Kidney tubule cell (primary cell): ENCODE results near the gene DCD.
"Not testable (repeated sequence)": the region's sequence is repeated elsewhere in the genome, so short reads cannot be mapped to it uniquely, and the experiment has no call there.

Experiments used
- DNase-seq: peaks from one replicate; pipeline ENCODE4 v3.0.0-alpha.2; 2018; ENCODE audit warnings: low spot score

DCD gene, protein sequence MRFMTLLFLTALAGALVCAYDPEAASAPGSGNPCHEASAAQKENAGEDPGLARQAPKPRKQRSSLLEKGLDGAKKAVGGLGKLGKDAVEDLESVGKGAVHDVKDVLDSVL

DNA sequence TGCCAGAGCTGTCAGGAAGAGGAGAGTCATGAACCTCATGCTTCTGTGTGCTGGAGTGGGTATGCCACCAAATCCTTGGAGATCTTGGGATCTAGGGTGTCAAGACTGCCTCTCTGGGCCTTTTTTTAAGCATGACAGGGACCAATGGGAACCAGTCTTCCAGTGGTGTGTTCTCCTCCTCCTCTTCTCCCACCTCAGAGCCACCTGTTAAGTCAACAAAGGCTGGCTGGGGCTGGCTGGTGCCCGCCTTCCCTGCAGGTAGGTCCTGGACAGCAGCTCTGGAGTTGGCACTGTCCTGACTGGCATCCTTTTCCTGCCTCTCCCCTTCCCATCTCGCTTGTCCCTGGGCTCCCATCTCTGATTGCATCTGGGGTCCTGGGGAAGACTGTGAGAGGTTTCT is at the start of gene DCD:
DCD (minus strand) TSS at position 101 of the 400 bp plus-strand sequence; CDS start at position 39, 62 bp downstream.
- DNase-seq: no peak

DNA sequence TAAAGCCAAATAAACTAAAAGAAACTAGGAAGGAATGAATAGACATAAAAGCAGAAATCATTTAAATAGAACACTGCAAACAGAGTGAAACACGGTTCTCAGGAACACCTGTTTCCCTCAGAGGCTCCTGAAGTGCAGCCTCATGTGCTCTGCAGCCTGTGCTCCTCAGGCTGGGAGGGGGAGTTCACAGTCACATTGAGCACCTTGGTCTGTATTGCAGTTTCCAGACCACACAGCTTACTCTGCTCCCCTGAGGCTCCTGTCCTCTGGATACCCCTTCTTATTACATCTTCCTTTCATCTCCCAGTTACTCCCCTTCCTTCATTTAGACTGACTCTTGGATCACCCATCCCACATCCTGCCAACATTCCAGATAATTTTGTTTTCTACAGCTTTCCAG is 49.7 kb upstream of the DCD start:
- DNase-seq: no peak

DNA sequence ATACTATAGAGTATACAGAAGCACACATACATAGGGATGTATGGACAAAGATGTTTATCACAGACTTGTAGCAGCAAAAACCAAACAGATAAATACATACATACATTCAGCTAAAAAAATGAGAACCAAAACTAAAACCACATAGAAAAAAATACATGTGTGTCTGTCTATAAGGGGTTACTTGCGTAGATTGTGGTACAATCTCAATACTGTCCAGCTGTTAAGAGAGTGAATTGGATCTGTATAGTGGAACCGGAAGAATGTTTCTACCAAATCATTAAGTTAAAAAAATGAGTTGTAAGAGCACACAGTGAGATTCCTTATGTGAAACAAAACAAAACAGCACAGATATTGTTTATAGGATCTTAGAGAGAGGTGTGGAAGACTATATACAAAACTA is 44.2 kb upstream of the DCD start:
- DNase-seq: no peak

DNA sequence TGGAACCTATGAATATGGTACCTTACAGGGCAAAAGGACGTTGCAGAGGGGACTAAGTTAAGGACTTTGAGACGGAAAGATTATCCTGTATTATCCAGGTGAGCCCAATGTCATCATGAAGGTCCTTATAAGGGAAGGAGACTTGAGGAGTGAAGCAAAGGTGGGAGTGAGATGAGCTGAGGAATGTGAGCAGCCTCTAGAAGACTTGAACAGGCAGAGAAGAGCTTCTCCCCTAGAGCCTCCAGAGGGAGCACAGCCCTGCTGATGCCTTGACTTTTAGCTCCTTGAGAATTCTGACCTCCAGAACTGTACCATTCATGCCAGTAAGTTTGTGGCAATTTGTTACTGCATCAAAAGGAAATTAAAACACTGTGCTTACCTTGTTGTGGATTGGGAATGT is 41.8 kb upstream of the DCD start:
- peak; percentile 13 for DNase-seq

DNA sequence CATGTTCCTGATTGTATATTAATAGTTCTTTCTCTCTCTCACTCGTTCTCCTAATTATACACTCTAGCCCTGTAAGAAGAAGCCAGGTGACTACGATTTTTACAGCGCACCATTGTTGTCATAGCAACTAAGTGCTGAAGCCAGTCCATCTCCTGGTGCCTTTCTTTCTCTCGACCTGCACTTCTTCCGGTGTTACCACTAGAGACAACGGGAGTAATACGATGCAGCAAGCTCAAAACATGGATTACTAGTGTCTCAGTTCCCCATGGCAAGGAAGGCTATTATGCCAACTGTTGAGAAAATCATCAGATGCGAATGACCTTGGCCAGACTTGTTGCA is 40.8 kb upstream of the DCD start:
- DNase-seq: no peak

DNA sequence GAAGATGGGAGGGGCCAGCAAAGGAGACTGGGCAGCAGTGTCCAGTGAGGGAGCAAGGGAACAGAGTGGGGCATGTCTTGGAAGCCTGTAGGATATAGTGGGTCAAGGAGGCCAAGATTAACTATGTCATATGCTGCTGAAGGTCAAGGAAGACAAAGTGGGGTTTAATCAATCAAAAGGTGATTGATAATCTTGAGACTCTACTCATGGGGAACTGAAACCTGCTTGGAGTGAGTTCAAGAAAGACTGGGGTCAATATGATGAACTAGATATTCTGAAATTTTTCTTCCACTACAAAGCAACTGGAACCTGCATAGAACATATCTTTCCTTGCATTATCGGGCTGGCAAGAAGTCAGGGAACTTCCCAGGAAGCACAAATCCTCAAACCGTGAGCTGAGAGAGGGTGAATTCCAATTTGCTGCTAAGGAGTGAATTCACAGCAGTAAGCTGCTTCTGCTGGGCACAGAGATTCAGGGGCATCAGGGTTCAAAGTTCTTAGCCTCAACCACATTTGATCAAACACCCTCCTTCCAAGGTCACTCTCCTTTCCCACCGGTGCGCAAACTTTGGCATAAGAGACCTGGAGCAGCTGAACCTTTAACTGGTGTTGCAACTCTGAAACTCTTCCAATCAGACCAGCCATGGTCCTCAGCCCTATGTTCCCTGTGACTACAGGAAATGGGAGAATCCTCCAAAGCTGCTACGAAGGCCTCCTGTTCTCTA is 40.3 kb upstream of the DCD start:
- DNase-seq: no peak

DNA sequence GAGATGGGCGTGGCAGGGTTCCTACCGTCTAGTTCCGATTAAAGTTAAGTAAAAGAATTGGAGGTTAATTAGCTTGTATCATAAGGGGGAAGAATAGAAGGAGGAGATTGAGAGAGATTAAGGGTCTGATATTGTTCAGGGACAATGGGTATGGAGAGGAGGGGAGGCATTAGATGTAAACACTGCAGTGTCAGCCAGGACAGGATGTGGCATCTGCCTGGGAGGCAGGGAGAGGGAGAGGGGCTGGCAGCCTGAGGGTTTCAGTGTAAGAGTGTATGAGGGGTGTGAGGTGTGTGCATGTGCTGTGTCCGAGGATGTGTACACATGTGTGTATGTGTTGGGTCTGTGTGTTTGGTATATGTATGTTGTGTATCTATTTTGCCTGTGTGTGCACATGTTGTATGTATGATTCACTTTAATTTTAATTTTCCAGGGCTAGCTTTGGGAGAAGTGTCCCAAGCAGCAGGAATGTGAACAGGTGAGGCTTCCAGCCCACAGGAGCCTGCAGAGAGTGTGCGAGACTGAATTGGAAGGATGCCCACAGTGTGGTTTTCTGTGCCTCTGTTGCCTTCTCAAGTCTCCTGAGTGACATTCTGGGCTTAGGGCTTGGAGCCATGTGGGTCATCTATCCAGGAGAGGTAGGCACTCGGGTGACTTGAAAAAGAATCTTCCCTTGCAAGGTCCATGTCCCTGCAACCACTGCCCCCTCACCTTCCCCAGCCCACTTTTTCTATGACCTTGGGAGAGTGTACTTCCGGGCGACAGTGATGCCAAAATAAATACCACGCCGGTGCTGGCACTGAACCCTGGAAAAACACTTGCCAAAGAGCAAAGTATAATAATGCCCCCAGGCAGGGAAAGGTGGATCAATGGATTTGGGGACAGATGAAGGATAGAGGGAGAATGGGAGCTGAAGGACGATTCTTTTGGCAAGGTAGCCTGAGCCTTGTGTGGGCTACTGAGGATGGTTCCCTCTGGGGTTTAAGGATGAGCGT is 36.8 kb upstream of the DCD start:
- no peak for DNase-seq

DNA sequence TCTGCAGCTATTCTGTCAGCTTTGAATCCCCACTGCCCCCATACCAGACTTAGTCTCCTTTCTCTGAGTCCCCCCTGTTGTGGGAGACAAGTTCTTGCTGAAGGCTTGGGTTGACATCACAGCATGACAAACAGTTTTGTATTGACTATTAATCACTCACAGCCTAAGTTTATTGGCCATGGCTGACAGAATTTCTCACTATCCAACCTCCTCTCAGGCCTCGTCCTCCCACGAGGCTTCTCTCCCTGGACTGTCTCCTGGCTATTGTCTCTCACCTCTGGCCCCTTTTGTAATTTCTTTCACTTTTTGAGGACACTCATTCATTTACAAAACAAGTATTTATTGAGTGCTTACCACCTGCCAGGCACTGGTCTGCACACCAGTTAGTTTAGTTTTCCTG is 35.2 kb upstream of the DCD start:
- no peak for DNase-seq

DNA sequence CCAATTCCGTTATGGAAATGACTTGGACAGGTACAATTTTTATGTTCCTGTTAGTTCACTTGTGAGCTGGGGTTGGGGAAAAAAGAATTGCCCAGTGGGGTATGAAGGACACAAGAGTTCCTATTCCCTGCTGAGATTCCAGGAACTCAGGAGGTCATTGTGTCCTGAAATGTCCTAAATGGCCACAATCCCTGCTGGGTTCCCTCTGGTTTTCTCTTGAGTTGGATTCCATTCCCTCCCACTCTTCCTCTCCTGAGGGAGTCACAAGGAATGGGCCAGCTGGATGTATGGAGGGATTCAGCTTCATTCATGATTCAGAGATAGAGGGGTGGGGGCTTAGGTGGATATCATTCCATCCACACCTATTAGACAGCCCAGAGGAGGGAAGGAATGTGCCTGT is 34.5 kb upstream of the DCD start:
- DNase-seq: no peak

DNA sequence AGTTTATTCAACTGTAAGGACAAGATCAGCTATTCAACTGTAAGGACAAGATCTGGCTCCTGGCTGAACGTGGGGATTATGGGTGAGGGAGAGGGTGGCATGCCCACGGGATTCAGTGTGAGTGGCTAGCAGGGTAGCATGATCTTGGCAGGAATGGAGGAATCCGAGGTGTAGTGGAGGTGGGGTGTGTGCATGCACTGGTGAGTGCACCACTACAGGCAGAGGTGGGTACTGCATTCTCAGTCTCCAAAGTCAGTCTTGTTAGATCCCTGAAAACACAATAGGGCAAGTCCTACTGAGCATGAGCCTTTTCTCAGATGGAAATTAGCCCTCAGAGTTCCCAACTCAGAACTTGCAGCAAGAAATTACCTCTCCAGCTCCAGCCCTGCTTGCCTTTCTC is 32.2 kb upstream of the DCD start:
- DNase-seq: peak; percentile 22

DNA sequence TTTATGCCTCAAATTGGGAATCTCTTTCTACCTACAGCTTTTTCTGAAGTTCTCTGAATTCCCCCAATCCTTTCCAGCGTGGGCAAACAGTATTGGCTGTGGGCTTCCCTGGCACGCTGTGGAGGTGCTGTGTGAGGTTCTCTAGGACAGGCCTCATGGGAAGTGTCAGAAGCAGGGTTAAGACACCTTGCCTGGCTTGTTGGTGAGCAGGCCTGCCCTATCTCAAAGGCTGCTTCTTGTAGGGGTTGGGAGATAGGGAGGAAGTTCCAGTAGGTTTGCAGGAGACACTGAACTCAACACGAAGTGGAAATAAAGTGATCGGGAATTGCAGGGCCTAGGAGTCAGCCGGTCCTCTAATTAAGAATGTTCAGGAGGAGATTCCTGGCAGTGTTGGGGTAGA is 30.0 kb upstream of the DCD start:
- no peak for DNase-seq

DNA sequence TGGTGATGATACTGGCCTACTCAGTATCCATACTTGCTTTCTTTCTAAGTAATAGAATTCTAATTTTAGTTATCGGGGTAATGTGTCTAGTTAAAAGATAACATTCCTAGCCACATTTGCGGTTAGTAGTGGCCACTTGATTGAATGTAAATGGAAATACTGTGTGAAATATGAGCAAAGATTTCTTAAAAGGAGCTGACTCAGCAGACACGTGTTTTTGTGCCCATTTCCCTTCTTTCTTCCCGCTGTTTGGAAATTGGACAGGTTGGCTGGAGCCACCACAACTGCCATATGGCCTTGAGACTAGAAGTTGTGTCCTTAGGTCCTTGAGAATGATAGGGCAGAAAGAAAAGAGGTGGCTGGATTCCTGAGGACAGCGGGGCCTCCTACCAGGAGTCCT is 19.8 kb upstream of the DCD start:
- DNase-seq: no peak

DNA sequence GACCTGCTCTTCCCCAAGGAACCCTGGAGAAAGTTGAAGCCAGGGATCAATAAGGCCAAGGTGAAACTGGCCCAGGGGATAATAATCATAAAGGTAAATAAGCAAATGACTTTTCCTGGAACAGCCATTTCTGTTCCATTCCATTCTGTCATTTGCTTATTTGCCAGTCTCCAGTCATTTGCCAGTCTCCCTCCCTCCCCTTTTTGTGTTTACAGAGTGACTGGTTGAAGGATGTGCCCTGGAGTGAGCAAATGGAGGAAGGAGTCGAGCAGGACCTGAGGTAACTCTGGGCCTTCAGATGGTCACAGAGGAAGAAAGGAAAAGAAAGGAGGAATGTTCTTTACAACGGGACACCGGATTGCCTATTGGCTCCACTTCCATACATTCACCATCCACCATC is 17.8 kb upstream of the DCD start:
- DNase-seq: no peak

DNA sequence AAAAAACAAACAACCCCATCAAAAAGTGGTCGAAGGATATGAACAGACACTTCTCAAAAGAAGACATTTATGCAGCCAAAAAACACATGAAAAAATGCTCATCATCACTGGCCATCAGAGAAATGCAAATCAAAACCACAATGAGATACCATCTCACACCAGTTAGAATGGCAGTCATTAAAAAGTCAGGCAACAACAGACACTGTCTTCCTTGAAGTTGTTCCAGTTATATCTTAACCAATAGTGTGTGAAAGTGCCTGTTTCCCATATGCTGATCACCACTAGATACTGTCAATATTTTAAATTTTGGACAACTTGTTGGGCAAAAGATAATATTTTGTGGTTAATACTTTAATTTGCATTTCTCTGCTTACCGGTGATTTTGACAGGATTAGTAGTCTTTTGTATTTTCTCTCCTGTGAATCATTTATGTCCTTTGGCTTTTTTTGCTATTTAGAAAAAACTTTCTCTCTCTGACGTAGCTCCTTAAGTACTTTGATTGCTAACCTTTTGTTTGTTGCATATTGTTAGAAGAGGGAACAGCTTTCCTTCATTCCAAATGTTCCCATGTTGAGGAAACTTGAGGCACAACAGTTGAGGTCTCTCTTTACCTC is 17.0 kb upstream of the DCD start:
- not testable (repeated sequence) for DNase-seq

DNA sequence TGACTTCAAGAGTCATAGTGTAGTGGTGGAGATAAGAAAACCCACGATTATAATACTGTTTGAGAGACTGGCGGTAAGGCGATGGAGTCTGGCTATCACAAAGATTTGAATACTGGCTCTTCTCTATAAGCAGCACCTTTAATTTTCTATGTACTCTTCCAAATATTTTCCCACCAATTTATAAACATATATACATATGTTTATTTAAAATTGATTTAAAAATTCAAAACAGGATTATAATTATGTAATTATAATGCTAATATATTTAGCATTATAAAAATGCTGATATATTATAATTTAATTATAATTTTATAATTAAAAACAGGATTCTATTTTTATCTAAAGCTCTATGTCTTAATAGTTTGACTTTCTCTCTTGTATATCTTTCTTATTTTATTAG is 15.4 kb upstream of the DCD start:
- DNase-seq: no peak

DNA sequence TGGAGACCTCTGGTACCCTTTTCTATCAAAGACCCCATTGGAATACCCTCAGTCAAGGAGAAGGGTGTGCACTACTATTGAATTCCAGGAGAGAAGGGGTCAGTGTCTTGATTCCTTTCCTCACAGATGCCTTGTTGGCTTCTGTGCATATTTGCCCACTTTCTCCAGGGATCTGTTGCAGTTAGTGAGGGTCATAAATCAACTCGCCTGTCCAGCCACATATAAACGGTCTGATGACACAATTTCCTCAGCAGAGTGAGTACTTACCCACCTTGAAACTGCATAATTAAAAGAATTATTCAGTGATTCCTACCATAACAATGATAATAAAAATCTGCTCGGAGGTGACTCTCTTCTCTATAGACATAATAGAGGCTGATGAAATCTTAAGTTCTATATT is 13.9 kb upstream of the DCD start:
- DNase-seq: no peak

DNA sequence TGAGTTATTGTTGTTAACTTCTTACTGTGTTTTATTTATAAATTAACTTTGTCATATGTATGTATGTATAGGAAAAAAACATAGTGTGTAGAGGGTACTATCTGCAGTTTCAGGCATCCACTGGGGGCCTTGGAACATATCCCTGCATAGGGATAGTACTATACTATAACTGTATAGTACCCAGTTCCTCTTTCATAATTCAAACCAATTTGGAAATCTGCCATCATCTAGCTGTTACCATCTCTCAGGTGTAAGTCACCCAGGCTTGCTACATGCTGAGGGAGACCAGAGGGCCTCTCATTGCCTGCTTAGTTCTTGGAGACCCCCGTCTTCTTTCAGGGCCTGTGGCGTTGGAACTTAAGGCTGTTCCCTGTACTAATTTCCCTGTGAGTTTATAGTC is 12.9 kb upstream of the DCD start:
- DNase-seq: no peak

DNA sequence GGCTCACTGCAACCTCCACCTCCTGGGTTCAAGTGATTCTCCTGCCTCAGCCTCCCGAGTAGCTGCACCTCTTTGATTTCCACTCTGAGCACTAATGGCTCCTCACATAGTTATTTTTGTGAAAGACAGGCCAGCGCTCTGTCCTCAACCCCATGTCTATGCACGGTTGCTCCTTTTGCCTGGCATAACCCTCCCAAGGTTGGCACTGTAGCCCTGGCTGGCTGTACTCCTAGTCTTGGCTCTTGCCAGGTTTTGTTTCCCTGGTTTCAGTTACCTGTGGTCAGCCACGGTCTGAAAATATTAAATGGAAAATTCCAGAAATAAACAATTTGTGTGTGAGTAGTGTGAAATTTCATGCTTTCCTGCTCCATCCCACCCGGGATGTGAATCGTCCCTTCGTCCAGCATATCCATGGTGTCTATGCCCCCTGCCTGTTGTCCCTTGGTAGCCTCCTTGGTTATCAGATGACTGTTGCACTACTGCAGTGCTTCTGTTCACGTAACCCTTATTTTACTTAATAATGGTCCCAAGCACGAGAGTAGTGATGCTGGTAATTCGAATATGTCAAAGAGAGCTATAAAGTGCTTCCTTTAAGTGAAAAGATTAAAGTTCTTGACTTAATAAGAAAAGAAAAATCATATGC is 12.3 kb upstream of the DCD start:
- no peak for DNase-seq

DNA sequence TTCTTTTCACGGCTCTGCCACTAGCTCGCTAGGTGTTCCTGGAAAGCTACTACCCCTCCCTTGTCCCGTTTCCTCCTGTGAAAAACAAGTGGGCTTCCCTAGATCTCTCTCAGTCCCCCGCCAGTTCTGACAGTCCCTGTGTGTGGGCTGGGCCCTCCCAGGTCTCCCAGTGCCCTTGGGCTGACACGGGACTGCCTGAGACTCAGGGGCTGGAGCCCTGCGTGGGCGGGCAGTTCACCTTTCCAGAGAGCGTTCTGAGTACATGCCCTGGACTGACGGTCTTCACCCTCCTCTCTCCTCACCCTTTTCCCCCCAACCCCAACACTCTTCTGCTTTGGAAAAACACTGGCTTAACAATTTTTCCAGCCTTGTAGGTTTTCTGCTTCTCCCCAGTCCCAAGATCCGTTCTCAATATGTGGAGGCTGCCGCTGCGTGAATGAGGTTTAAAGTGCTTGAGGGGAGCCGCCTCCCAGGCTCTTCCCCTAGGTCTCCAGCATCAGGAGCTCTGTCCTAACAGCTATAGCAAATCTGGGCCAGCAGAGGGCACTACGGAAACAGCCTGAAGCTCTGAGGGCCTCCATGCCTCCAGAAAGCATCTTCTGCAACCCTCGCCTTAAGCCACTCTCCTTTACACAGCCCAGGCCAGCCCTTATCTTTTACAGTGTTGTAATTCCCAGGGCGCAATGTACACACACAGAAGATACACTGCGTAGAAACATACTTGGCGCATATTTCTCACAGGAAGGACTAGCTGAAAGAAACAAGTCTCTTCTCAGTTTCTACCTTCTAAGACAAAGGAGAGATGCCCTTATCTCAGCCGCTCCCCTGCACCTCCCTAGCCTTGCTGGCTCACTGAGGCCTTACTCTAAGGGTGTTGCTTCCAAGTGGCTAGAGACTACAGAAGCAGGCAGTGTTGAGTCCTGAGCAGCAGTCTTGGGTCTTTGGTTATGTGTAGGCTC is 10.4 kb upstream of the DCD start:
- DNase-seq: peak; percentile 58

DNA sequence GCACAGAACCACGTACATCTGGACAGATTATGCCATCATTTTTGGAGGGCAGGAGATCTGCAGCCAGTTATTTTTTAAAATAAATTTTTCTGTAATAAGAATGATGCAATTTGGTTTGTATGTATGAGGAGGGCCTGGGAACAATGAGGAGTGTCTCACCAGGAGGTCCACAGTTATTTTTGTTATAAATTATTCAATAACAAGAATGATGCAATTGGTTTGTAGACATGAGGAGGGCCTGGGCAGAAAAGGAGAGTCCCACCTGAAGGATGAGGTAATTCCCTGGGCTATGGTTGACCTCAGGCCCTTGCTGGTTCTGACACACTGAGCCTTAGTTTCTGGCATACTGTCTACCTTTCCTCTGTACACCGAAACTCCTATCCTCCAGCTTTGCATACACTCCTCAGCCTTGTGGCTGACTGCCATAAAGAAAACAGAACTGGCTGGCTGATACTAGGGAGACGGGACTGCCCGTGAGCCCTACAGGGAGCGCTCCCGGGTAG is 9.0 kb upstream of the DCD start:
- DNase-seq: peak; percentile 35

DNA sequence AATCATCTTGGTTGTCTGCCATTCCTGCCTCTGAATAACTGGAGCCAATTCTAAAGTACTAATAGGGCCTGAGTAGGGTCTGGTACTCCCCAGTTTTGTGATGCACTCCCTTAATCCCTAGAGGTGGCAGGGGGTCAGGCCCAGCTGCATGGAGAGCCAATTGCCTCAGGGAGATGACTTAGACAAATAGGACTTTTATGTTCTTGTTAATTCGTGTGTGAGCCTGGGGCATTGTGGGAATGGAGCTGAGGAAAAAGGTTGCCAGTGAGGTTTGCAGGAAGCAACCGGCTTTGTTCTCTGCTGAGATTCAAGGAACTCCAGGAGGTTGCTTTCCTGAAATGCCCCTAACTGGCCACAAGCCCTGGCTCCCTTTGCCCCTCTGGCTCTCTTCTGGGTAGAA is 6.8 kb upstream of the DCD start:
- DNase-seq: no peak
